Spleen (tissue), 7 donors: ENCODE data around the gene ZFAND2A.

Experiments
- CTCF ChIP-seq, 11 experiments: fragments of 200-600 bp in 7 of 11; fragments of 450-650 bp in 4 of 11; sonication (generic) in 4 of 11; IDR thresholded peaks in 8 of 11; conservative IDR thresholded peaks in 3 of 11; 1 replicate in 7 of 11; 2 replicates in 4 of 11; pipeline versions ENCODE4 v1.4.0 to v1.8.0; 2016 to 2021; ENCODE audit warnings: antibody characterized with exemption in 11 of 11, inconsistent platforms in 4 of 11, mild to moderate bottlenecking in 1 of 11
- POLR2A ChIP-seq, 3 donors: fragments of 450-650 bp; IDR thresholded peaks; one replicate each; pipeline ENCODE4 v1.5.1; 2017; ENCODE audit warnings: antibody characterized with exemption in 3 of 3, mild to moderate bottlenecking in 1 of 3
- POLR2AphosphoS5 ChIP-seq, 3 donors: sonication (generic); formaldehyde crosslinking; IDR thresholded peaks; one replicate each; pipeline ENCODE4 v1.5.1; 2017; ENCODE audit warnings: antibody characterized with exemption in 3 of 3
- donor health status: DM: no; HTN: no; CAD: no; lungs with moderate emphysema.
- donor health status: DM: no; HTN: no; CAD: no.
- donor health status: DM: no; HTN: no; CAD: no.

- no peak for TF ChIP-seq POLR2AphosphoS5 (IDR thresholded peaks at IDR 0.05)
- TF ChIP-seq CTCF (IDR thresholded peaks at IDR 0.05 in 8 of 11, conservative IDR thresholded peaks at IDR 0.05 in 3 of 11): no peak
- no peak for TF ChIP-seq POLR2A (IDR thresholded peaks at IDR 0.05)
Observed at GRCh38 chr7:1188720-1189294, 28.8 kb upstream of the ZFAND2A start.
